ENCODE data around the gene ACOT11.

DNA sequence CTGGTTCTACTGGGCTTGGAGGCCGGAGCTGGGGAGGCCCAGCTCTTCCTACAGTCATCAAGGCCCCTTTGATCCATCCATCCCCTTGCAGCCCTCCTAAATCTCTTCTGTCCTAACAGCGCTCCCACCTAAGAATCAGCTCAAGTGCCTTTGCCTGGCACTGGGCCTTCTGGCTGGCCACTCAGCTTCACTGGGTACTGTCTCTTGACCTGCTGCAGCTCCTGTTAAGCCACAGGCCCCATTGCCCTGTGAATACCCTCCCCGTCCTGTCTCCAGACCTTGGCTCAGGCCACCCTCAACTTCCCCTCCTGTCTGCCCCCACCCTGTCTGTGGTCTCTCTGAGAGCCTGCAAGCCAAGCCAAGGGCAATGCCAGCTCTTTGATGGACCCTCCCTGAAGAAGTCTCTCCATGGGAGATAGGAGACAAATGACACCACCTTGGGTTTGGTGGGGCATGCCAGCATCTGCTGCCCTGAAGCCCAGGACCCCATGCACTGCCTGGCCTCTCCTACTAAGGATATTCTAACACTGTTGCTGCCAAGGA is 48.0 kb downstream of the ACOT11 start:
- TF ChIP-seq POLR2A (IDR thresholded peaks at IDR 0.05) (no peak), POLR2AphosphoS5 (IDR thresholded peaks at IDR 0.05) (no peak)

All from upper lobe of left lung (tissue), 4 donors.